Measurements from ENCODE around the gene DNAJC28.

DNA sequence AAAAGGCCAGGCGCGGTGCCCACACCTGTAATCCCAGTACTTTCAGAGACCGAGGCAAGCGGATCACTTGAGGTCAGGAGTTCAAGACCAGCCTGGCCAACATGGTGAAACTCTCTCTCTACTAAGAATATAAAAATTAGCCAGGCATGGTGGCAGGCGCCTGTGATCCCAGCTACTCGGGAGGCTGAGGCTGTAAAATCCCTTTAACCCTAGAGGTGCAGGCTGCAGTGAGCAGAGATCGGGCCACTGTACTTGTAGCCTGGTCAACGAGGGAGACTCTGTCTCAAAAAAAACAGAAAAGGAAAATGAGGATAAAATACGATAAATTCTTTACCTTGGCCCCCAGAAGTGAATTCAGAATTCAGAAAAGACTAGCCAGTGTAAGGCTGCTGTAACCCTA, 13.3 kb downstream of the DNAJC28 start:
- TF ChIP-seq, protein P1, sequence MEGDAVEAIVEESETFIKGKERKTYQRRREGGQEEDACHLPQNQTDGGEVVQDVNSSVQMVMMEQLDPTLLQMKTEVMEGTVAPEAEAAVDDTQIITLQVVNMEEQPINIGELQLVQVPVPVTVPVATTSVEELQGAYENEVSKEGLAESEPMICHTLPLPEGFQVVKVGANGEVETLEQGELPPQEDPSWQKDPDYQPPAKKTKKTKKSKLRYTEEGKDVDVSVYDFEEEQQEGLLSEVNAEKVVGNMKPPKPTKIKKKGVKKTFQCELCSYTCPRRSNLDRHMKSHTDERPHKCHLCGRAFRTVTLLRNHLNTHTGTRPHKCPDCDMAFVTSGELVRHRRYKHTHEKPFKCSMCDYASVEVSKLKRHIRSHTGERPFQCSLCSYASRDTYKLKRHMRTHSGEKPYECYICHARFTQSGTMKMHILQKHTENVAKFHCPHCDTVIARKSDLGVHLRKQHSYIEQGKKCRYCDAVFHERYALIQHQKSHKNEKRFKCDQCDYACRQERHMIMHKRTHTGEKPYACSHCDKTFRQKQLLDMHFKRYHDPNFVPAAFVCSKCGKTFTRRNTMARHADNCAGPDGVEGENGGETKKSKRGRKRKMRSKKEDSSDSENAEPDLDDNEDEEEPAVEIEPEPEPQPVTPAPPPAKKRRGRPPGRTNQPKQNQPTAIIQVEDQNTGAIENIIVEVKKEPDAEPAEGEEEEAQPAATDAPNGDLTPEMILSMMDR (IDR thresholded peaks at IDR 0.05; ENCODE audit: insufficient read depth, low read depth, low read length): no peak
- TF ChIP-seq EZH2 (IDR thresholded peaks at IDR 0.05; ENCODE audit: insufficient read depth, low read length): no peak

All from astrocyte (in vitro differentiated cells and primary cell).